Measurements from ENCODE around the gene ZBTB7C.

ZBTB7C gene

DNA sequence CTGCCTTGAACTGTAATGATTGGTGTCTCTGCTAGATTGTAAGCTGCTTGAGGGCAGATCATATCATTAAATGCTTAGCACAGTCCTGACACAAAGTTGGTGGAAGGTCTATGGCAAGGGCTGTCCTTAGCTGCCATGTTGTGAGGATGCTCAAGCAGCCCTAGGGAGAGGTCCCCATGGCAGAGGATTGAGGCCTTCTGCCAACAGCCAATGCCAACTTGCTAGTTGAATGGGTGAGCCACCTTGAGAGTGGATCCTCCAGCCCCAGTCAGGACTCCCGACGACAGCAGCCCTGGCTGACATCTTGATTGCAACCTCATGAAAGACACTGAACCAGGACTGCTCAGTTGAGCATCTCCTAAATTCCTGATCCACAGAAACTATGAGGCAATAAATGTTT lies 363.4 kb downstream of the ZBTB7C start:
- no peak for DNase-seq

DNA sequence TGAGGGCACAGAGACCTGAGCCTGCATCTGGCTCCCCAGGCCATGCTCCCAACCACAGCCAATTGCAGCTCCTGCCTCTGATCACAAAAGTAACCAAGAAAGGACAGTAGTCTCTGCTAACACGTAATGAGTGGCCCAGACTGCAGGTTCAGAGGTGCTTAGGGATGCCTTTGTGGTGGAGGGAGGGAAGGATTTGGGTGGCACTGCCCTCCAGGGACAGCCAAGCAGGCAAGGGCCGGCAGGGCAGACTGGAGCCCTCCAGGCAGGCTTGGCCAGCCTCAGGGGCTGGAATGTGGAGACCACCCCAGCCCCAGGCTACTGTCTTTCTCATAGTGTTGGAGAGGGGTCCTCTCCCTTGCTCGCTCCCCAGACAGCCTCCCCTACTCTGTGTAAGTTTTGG lies 364.2 kb downstream of the ZBTB7C start:
- DNase-seq: no peak

DNA sequence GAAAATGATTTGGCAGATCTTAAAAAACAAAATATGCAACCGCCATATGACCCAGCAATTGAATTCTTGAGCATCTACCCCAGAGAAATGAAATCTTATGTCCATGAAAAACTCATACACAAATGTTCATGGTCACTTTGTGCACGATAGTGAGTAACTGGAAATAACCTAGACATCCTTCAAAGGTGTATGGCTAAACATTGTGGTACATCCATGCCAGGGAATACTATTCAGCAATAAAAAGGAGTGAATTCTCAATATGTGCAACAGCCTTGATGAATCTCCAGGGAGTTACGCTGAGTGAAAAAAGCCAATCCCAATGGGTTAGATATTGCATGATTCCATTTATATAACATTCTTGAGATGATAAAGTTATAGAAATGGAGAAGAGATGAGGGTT lies 366.0 kb downstream of the ZBTB7C start:
- DNase-seq: no peak

DNA sequence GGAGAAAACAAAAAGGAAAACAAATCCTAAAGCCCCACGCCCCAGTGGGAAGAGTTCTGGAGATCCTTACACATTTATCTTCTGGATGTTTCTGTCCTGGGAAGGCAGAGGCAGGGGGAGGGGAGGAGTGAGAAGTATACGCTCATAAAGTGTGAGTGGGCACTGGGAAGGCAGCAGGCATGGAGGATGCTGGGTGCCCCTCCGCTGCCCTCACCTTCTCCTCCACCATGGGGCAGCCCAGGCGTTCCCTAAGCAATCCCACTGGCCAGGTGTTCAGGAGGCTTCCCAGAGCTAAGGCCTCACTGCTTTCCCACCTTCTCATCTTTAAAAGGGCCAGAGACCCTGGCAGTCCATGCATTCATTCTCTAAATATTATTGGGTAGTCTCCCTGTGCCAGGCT lies 366.8 kb downstream of the ZBTB7C start:
- no peak for DNase-seq

DNA sequence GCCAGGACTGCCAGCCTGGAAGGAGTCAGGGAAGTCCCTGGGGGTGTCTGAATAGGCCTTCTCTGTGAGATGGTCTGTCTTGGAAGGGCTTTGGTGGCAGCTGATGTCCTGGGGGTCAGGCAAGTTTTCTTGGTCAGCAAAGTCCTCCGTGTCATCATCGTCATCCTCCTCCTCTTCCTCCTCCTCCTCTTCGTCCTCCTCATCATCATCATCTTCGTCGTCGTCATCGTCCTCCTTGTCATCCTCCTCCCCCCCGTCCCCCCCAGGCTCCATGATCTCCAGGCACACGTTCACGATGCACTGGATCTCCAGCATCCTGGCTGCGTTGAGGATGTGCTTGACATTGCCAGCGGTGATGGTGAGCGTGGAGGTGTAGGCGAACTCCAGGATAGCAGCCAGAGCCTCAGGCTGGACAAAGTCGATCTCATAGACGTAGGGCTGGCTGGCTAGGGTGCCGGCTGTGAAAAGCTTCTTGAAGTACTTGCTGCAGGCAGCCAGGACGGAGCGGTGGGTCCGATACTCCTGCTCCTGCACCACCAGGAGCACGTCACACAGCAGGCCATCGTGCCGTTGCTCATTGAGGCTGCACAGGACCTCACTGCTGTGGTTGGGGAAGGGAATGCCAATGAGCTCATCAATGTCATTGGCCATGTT lies 368.6 kb downstream of the ZBTB7C start:
- DNase-seq: no peak

DNA sequence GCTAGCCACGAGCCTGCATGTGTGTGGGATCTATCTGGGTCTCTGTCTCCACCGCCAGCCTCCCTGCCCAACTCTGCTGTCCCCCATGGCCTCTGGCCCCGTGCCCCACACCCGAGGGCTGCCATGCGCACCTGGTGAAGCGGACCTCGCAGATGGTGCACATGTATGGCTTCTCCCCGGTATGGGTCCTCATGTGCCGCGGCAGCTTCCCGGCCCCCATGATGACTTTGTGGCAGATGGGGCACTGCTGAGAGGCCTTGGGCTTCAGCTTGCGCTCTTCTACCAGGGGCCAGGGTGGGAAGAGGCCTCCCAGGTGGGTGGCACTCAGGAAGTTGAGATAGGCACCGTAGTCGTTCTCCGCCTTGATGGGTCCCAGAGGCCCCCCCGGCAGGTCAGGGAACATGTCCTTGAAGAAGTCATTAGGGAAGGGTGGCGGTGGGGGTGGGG lies 369.4 kb downstream of the ZBTB7C start:
- no peak for DNase-seq

DNA sequence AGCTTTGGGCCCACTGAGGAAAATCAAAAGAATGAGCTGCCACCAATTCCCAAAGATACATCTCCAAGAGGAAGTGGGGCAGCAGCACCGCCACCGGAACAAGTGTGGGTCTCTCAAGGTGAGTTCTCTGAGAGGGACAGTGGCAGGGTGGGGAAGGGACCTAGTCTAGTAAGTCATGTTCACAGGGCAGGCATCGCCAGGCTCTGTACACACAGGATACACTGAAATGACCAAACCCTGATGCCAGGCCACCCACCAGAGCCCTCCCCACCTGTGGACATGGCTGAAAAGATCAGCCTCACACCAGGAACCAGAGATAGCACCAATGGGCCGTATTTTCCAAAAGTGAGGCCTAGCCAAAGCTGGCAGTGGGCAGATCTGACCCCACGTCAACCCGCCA lies 370.5 kb downstream of the ZBTB7C start:
- DNase-seq: no peak

DNA sequence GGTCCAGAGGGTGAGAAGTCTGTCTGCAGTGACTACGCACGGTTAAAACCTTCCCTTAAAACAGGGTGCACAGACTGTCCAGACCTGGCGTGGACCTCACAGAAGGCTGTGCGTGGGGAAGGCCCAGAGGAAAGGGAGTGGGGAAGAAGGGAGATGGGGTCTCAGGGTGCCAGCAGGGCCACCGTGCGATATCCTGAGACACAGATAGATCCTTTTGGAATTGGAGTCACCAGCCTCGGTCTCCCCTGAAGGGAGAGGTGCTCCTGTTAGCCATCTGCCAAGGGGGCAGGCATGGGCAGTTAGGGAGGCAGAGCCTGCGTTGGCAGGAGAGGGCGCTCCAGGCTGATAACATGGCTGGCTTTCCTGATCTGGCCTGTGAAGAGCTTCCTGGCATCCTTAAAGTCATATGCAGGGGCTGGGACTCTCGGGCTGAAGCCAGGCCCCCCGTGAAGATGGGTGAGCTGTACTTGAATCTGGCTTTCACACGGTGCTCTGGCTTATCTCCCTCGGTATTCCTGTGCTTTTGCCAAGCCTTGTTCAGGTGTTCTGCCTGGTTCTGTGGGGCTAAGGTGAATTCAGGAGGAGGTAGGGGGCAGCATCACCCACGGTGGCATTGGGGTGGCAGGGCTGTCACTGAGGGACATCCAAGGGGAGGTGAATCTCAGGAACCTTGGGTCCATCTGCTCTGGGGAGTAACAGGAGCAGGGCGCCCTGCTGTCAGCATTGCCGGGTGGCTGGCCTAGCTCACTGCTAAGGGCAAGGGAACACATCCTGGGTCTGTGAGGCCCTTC lies 371.5 kb downstream of the ZBTB7C start:
- peak; percentile 5 for DNase-seq

DNA sequence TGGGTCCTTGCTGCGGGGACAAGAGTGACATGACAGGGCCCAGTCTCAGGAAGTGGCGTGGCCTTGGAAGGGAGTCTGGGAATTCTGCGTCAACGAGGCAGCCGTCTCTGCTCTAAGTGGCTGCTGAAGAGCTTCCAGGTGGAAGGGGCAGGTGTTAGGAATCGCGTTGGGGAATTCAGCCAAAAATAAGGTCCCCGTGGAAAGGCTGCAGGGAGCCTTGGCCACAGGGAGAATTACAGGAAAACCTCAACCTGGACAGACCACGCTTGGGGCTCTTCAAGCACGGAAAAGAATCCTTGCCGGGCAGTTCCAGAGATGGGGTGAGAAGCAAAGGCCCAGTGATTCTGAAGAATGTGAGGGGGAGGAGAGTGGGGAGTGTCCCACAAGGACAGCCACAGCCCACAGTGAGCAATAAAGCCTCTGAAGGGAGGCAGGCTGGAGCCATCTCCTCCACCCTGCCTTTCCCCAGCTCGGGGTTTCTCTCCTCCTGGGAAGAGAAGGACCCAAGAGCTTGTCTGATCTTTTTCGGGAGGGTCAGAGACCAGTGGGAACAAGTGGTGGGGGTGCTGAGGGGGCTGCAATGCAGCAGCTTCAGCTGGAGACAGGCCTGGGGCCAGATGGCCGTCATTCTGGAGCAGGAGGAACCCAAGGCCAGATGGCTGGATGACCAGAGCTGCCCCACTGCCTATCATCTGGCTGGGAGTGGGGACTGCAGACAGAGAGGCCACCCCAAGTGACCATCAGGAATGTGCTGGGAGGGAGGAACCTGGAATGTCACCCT lies 372.4 kb downstream of the ZBTB7C start:
- DNase-seq: no peak

DNA sequence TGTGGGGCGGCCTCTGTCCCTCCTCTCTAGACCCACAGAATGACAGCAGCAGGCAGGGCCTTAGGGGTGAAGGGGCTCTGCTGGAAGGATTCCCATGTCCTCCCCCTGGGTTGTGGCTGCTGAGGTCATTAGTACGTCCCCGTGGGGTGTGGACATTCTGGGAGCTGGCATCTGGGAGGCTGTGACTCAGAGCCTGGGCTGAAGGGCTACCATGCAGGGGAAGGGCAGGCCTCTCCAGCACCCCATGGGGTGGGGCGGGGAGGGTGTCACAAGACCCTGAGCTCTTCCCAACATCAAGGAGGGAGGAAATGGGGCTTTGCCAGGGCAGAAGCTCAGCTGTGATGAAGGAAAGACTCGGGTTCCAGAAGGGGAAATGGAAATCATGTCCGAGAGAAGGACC lies 373.0 kb downstream of the ZBTB7C start:
- DNase-seq: no peak

DNA sequence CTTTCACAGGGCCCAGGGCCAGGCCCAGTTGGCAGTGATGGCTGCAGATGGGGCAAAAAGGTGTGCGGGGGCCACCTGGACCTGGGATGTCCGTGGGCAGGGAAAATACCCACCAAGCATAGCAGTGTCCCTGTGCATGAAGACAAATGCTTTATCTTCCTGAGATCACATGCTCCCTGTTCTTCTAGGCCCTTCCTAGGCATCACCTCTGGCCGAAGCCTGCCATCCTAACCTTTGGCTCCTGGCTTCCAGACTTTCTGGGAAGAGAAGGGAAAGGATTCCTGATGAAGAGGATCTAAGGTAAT lies 373.7 kb downstream of the ZBTB7C start:
- no peak for DNase-seq

DNA sequence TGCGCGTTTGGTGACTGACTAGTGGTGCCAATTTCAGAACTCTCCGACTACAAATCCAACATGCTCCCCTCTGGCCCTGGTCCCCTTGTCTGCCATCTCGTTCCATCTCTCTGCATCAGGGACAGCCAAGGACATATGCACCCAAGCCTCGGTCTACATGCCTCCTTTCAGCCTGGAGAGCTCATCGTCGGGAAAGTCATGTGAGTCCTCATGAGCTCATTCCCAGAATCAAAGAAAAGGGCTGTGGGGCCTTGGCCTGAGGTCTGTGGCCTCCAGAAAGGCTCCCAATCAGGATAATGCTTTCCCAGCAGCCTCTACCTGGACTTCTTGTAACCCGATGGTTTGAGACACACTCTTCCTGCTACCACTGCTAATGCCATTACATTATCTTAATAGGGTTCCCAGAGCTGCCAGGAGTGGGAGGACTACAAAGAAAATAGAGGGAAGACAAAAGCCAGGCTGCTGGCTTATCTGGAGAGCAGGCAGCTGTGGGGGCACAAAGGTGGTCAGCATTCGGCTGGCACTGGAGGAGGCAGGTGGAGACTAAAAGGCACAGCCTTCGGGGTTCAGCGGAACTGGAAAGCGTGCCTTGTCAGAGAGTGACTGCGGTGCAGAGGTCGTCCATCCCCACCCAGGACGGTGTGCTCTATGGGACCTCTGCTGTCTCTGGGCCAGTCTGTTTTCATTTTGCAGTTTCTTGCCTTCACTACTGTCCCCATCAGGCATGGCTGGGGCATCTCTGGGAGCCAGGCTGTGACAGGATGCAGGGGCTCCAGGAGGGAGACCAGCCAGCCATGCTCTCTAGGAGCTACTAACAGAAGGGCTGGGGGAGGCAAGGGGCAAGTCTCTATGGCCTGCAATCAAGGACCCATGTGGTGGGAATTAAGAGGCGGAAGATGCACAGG lies 374.3 kb downstream of the ZBTB7C start:
- DNase-seq: no peak

DNA sequence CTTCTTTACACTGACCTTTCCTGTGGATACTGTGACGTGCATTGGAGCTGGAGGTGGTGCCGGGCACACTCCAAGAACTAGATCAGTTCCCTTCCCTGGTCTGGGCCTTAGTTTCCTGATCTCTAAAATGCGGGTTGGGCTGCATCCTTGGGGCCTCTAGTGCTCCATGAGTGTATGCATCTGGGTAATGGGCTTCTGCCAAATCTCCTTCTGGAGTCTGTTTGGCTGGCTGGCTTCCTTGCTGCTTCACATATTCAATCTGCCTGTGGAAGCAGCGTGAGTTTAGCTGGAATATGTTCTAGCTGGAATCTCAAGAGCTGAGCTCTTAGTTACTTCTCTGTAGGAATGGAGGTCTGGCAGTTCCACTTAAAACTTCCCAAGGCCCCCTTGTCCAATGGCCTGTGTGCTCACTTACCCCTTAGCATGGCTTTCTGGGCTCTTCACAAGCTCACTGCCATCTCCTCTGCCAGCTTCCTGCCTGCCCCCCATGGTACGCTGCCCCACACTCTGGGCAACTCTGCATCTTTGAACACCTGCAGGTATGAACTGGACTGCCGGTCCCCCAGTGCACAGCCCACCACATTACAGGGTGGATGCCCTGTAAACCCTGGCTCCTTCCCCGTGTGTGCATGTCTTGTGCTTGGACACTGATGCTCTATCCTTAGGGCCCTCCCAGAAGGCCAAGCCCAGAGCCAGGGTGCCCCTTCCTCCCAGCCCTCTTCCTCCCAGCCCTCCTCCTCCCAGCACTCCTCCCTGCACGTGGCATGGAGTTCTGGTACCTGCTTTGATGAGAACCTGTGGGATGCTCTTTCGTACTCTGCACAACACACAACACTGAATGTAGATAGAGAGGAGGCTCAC lies 375.2 kb downstream of the ZBTB7C start:
- DNase-seq: no peak

DNA sequence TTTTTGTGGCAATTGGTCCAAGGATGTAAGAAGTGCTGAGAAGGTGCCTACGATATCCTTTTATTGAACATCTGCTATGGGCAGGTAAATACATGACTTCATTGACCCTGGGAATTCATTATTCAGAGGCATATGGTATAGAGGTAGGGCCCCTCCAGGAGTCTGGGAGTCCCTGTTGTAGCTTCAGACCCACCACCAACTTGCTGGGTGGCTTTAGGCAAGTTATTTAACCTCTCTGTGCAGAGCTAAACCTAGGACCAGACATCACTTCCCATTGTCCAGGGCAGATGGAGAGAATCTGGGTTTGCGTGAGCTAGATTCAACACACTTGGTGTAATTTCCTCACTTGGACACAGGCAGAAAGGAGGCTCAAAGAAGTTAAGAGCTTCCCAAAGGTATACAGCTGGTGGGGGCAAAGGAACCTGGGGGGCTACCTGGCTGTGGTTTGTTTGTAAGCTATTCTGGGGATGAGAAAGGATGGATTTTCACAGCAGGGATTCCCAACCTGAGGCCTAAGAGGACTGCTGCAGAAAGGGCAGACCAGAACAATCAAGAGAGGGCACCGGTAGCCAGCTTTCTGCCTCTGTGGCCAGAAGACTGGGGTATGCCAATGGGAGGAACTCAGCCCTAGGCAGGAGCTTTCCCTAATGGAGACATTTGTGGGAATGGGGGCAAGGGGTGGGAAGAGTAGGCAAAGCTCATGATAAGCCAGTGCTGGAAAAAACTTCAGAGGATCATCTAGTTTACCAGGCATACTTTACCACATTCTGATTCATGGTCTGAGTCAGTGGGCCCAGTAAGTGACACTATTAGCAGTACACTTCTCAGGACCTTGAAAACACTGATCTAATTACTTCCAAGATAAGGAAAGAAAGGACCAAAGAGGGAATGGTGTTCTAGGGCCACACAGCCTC lies 376.1 kb downstream of the ZBTB7C start:
- DNase-seq: no peak

DNA sequence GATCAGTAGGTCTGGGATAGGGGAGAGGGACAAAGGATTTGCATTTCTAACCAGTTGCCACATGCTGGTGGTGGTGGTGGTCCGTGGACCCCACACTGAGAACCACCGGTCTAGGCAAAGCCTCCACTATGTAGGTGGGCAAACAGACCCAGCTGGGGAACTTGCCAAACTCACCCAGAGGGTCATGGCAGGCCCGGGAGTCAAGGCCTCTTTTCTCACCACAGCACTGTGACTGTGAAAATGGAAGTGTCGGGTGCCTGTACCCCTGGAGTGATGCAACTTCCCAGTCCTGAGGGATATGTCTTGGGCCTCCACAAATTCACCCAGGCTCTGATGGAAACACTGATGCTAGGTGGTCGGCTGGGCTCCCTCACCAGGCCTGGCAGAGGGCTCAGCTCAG lies 377.5 kb downstream of the ZBTB7C start:
- no peak for DNase-seq

DNA sequence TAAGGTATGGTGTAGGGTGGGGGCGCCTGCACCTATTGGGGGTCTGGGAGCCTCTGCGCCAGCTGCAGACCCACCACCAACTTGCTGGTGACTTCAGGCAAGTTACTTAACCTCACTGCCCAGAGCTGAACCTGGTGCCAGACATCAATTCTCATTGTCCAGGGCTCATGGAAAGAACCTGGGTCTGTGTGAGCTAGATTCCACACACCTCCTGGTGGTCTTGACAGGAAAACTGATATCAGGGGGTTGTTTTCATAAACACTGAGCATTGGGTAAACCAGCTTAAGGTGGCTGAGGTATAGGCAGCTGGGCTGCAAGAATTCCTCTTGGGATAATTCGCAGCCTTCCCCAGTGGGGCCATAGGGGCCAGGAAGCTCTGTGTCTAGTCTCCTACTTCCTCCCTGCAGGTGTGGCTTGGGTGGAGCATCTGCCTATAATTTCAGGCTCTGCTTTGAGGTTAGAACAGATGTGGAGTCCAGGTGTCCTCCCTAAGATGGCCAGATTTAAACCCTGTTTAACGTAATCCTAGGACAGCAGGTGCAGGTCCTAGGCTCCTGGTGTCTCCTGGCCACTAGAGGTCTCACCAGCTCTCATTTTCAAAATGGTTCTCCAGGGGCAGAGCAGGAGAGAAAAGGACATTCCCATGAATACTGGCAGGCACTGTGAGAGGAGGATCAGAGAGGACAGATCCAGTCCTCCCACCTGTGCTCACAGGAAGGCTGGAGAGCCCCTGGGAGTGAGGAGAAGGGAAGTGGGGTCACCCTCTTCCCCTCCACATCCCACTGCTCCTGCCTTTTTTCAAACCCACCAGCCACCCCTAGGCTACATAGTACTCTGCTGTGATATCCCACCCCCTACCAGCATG lies 378.3 kb downstream of the ZBTB7C start:
- DNase-seq: peak; percentile 48

DNA sequence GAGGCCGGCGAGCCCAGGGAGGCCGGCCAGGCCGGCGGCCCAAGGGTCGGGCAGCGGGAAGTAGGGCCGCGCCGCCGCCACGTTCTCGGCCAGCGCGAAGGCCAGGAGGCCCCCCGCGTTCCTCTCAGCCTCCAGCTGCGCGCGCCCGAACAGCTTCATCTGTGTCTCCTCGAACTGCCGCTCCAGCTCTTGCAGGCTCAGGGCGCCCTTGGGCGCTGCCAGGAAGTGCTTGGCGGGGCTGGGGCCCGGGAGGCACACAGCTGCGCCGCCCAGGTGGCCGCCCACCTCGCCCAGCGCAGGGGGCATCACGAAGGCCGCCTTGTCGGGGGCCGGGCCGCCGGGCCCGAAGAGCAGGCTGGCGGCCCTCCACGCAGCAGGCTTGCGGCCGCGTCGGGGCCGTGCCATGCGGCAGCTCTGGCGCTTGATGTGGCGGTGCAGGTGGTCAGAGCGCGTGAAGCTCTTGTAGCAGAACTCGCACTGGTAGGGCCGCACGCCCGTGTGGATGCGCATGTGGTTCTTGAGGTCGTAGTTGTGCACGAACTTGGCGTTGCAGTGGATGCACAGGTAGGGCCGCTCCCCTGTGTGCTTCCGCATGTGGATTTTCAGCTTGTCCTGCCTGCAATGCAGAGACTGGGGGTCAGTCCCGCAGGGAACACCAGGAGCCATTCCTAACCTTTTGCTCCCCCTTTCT lies 379.7 kb downstream of the ZBTB7C start:
- DNase-seq: no peak

DNA sequence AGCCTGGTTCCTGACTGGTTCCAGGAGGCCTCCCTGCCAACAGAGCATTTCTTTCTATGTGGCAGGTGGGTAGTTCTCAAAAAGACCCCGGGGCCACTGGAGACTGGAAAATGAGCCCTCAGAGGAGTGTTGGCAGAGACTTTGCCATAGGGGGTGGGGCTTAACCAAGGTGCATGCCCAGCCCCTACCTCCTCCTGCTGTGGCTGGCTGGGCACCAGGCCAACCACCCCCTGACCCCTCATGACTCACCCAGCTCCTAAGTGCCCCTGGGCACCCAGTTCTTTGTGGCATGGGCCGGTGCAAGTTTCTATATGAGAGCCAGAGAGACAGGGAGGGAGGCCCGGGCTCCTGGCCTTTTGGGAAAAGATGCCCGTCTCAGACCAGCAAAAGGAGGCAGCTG lies 380.5 kb downstream of the ZBTB7C start:
- no peak for DNase-seq

DNA sequence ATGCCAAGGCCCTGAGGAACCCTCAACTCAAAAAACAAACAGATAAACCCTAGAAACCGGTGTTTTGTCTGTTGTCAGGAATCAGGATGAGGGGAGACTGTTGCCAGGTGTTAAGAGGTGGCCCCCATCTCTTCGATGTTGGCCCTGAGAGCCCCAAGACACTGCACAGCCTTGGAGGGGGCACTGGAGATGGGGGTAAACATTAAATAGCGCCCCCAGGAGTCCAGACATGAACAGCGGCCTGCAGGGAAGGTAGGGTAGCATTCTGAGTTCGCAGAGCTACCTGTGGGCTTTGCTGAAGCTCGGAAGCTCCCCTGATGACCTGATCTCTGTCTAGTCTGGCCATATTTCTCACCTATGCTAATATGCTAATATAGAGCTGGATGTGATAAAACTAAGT lies 381.1 kb downstream of the ZBTB7C start:
- DNase-seq: no peak

Measured in OCI-M1 (cell line).